H9 (cell line): ENCODE data around the gene BMP2K. TPM values are rescaled to one million over a fixed set of nuclear protein-coding genes. Genes with fewer than 3 reads are reported as not detected.

ENCODE experiments used
- DNase-seq: peaks from one replicate; pipeline ENCODE4 v3.0.0-alpha.2; 2017
- H2AFZ ChIP-seq: one replicate; pipeline ENCODE4 v1.6.1; 2013; ENCODE audit warnings: mild to moderate bottlenecking, low read length, control low read depth, moderate library complexity
- H2AK5ac ChIP-seq: 2 replicates; pipeline ENCODE4 v1.6.1; 2013; ENCODE audit warnings: low read length, control low read depth, mixed read lengths; ENCODE audit not compliant: insufficient read length
- H2BK120ac ChIP-seq: one replicate; pipeline ENCODE4 v1.6.1; 2013; ENCODE audit warnings: low read depth, mild to moderate bottlenecking, low read length, control low read depth, inconsistent platforms; ENCODE audit not compliant: poor library complexity, severe bottlenecking
- H2BK12ac ChIP-seq: 2 replicates; pipeline ENCODE4 v1.6.1; 2013; ENCODE audit warnings: low read length, control low read depth, mixed read lengths, low read depth; ENCODE audit not compliant: insufficient read length
- H2BK15ac ChIP-seq: 2 replicates; pipeline ENCODE4 v1.6.1; 2013; ENCODE audit warnings: low read depth, low read length, control low read depth
- H2BK20ac ChIP-seq: one replicate; pipeline ENCODE4 v1.6.1; 2013; ENCODE audit warnings: low read depth, mild to moderate bottlenecking, low read length, control low read depth, inconsistent platforms; ENCODE audit not compliant: poor library complexity, severe bottlenecking
- H2BK5ac ChIP-seq: 2 replicates; pipeline ENCODE4 v1.6.1; 2013; ENCODE audit warnings: low read length, control low read depth, mixed read lengths; ENCODE audit not compliant: insufficient read length
- H3K14ac ChIP-seq: 2 replicates; pipeline ENCODE4 v1.6.1; 2013; ENCODE audit warnings: low read length, control low read depth; ENCODE audit not compliant: insufficient read depth
- H3K18ac ChIP-seq: 2 replicates; pipeline ENCODE4 v1.6.1; 2013; ENCODE audit warnings: low read depth, mild to moderate bottlenecking, mixed read lengths, low read length, control low read depth; ENCODE audit not compliant: insufficient read length
- H3K23ac ChIP-seq: 2 replicates; pipeline ENCODE4 v1.6.1; 2013; ENCODE audit warnings: low read length, control low read depth, mixed read lengths, low read depth; ENCODE audit not compliant: insufficient read length
- H3K23me2 ChIP-seq: 2 replicates; pipeline ENCODE4 v1.6.1; 2013; ENCODE audit warnings: low read depth, mild to moderate bottlenecking, mixed read lengths, low read length, control low read depth; ENCODE audit not compliant: insufficient read length, poor library complexity, severe bottlenecking
- H3K27ac ChIP-seq: 2 replicates; pipeline ENCODE4 v1.5.1; 2013; ENCODE audit warnings: low read length, control low read depth, mixed read lengths, low read depth; ENCODE audit not compliant: insufficient read length
- H3K27me3 ChIP-seq: 2 replicates; pipeline ENCODE4 v1.6.1; 2013; ENCODE audit warnings: low read length, control low read depth, inconsistent platforms; ENCODE audit not compliant: insufficient read depth
- H3K4ac ChIP-seq: 2 replicates; pipeline ENCODE4 v1.6.1; 2013; ENCODE audit warnings: low read depth, mild to moderate bottlenecking, control low read depth, inconsistent platforms, low read length, moderate library complexity
- H3K4me1 ChIP-seq: 2 replicates; pipeline ENCODE4 v1.6.1; 2013; ENCODE audit warnings: low read length, control low read depth, inconsistent platforms; ENCODE audit not compliant: insufficient read depth
- H3K4me2 ChIP-seq: 2 replicates; pipeline ENCODE4 v1.6.1; 2013; ENCODE audit warnings: low read length, control low read depth, mixed read lengths; ENCODE audit not compliant: insufficient read length, insufficient read depth
- H3K56ac ChIP-seq: 2 replicates; pipeline ENCODE4 v1.6.1; 2013; ENCODE audit warnings: low read depth, mild to moderate bottlenecking, mixed read lengths, low read length, control low read depth; ENCODE audit not compliant: insufficient read length
- H3K79me1 ChIP-seq: 2 replicates; pipeline ENCODE4 v1.6.1; 2013; ENCODE audit warnings: low read depth, mild to moderate bottlenecking, moderate library complexity, low read length, control low read depth, inconsistent platforms; ENCODE audit not compliant: insufficient read depth, poor library complexity, severe bottlenecking
- H3K79me2 ChIP-seq: 2 replicates; pipeline ENCODE4 v1.6.1; 2013; ENCODE audit warnings: low read length, control low read depth, inconsistent platforms; ENCODE audit not compliant: insufficient read depth
- H3K9ac ChIP-seq: 2 replicates; pipeline ENCODE4 v1.6.1; 2013; ENCODE audit warnings: low read length, control low read depth, mixed read lengths; ENCODE audit not compliant: insufficient read length; ENCODE audit errors: extremely low read depth
- H3K9me3 ChIP-seq: one replicate; pipeline ENCODE4 v1.6.1; 2013; ENCODE audit warnings: low read depth, low read length, inconsistent platforms; ENCODE audit not compliant: control insufficient read depth
- H3T11ph ChIP-seq: one replicate; pipeline ENCODE4 v1.6.1; 2013; ENCODE audit warnings: mild to moderate bottlenecking, low read length, control low read depth, inconsistent platforms
- H4K20me1 ChIP-seq: one replicate; pipeline ENCODE4 v1.6.1; 2013; ENCODE audit not compliant: control insufficient read depth, insufficient read length, insufficient read depth
- H4K5ac ChIP-seq: 2 replicates; pipeline ENCODE4 v1.6.1; 2013; ENCODE audit warnings: low read depth, mild to moderate bottlenecking, mixed read lengths, low read length, control low read depth; ENCODE audit not compliant: insufficient read length
- H4K8ac ChIP-seq: replicated peaks from 2 replicates; pipeline ENCODE4 v1.6.1; 2013; ENCODE audit warnings: low read length, control low read depth, mixed read lengths, low read depth; ENCODE audit not compliant: insufficient read length
- H4K91ac ChIP-seq: 2 replicates; pipeline ENCODE4 v1.6.1; 2013; ENCODE audit warnings: low read depth, mild to moderate bottlenecking, moderate library complexity, mixed read lengths, low read length, control low read depth; ENCODE audit not compliant: insufficient read length
- H3K27ac Mint-ChIP-seq, 3 experiments: 2 replicates in 2 of 3; 3 replicates in 1 of 3; pipeline ENCODE4 v1.8.0; 2020 to 2021; ENCODE audit warnings: mixed read lengths in 3 of 3, mild to moderate bottlenecking in 1 of 3, moderate library complexity in 1 of 3
- H3K27me3 Mint-ChIP-seq: 2 replicates; pipeline ENCODE4 v1.8.0; 2021; ENCODE audit warnings: low read depth, mild to moderate bottlenecking, moderate library complexity, mixed read lengths
- H3K36me3 Mint-ChIP-seq, 3 experiments: 2 replicates in 2 of 3; 3 replicates in 1 of 3; pipeline ENCODE4 v1.8.0; 2020 to 2021; ENCODE audit warnings: low read depth in 3 of 3, mixed read lengths in 3 of 3; ENCODE audit not compliant: insufficient read depth in 1 of 3
- H3K4me1 Mint-ChIP-seq, 2 experiments: 2 replicates each; pipeline ENCODE4 v1.8.0; 2020; ENCODE audit warnings: mixed read lengths in 2 of 2
- H3K4me3 Mint-ChIP-seq, 2 experiments: 2 replicates in 1 of 2; 3 replicates in 1 of 2; pipeline ENCODE4 v1.8.0; 2020 to 2021; ENCODE audit warnings: mild to moderate bottlenecking in 2 of 2, mixed read lengths in 2 of 2, moderate library complexity in 1 of 2
- H3K9me3 Mint-ChIP-seq, 2 experiments: 2 replicates in 1 of 2; 3 replicates in 1 of 2; pipeline ENCODE4 v1.8.0; 2020; ENCODE audit warnings: mild to moderate bottlenecking in 2 of 2, mixed read lengths in 2 of 2, moderate library complexity in 1 of 2
- CTCF ChIP-seq: fragments of 200-600 bp; sonication (generic); conservative IDR thresholded peaks from 3 replicates; pipeline ENCODE4 v1.8.0; 2021; ENCODE audit warnings: antibody characterized with exemption, mild to moderate bottlenecking
- WGBS: extraction: QIAGEN DNeasy Blood & Tissue Kit; methylation state at CpG from one replicate; pipeline ENCODE4 v1.1.7; 2013; ENCODE audit warnings: missing lambda C conversion rate, low lambda C conversion rate, mixed read lengths; ENCODE audit not compliant: insufficient read length; ENCODE audit errors: extremely low coverage; 5-methylcytosine and 5-hydroxymethylcytosine counted together
- total RNA-seq: library from RNA; stranded (reverse); gene quantifications from 2 replicates; pipeline ENCODE4 v1.2.1, GENCODE V29; 2021

Gene BMP2K
- total RNA-seq, 1 experiment from 2014 or later: 26.4 TPM

DNA sequence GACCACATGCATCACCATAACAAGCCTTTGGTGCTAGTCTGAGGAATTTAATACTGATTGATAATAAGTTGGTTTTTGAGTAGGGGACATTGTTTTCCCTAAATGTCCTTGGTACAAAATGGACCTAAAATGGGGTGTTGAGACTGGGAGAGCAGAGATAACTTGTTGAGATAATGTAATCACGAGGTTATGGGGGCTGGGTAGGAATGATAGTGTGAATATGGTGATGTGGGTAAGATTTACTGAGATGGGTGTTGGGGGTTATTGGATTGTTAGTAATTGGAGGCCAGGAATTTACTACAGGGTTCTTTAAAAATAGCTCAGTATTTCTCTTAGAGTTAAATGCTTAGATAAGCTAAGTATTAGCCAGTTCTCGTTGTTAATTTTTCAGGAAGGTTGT, 3.9 kb downstream of the BMP2K start:
- Histone ChIP-seq H3K4me1 (no peaks in the 10 kb centered on the region; the same call in 1 of the 2 replicates), H3K4ac (no peak overlapping the region), H3K18ac (no peak overlapping the region), H2BK15ac (no peak overlapping the region), H3K9ac (no peak overlapping the region), H2BK120ac (no peak overlapping the region), H3K4me2 (no peak overlapping the region), H2BK20ac (no peak overlapping the region), H4K91ac (no peak overlapping the region), H2BK12ac (no peak overlapping the region), H3K79me2 (peaks cover 11% of the 10 kb centered on the region; the same call in 1 of the 2 replicates), H3K14ac (no peak overlapping the region), H3K27me3 (no peaks in the 10 kb centered on the region), H4K8ac (no peak overlapping the region), H3K23me2 (peaks cover 5% of the 10 kb centered on the region), H2AFZ (no peak overlapping the region), H3T11ph (no peak overlapping the region), H2AK5ac (no peak overlapping the region), H2BK5ac (no peak overlapping the region), H4K20me1 (no peaks in the 10 kb centered on the region), H3K56ac (no peak overlapping the region), H3K9me3 (no peaks in the 10 kb centered on the region), H3K23ac (no peak overlapping the region), H4K5ac (no peak overlapping the region), H3K27ac (no peak overlapping the region), H3K79me1 (no peaks in the 10 kb centered on the region)
- 0 out of 5 replicates have a peak, but pooled peaks cover 0 to 2% of the 10 kb centered on the region in 2 experiments for H3K9me3 Mint-ChIP-seq
- no peaks in the 10 kb centered on the region; a peak in 1 of 7 replicates for H3K36me3 Mint-ChIP-seq
- WGBS: 100% methylated on average over 1 of the region's 2 CpGs
- TF ChIP-seq CTCF: no peak
- H3K4me3 Mint-ChIP-seq: no peak overlapping the region
- DNase-seq: no peak
- no peaks in the 10 kb centered on the region for H3K27me3 Mint-ChIP-seq
- H3K27ac Mint-ChIP-seq: no peak overlapping the region
- peaks cover 15 to 16% of the 10 kb centered on the region in 2 experiments for H3K4me1 Mint-ChIP-seq
